Caco-2 (cell line): ENCODE measurements around the gene TTC33. TPM values are rescaled to one million over a fixed set of nuclear protein-coding genes. Genes with fewer than 3 reads are reported as not detected.

ENCODE experiments used
- BruUV-seq: library from RNA; stranded (reverse); fragments of 400-500 nt; replicated peaks from 2 replicates; lab custom pipeline; 2021; lab: Mats Ljungman, UMichigan
- CTCF ChIA-PET: fragments of 300-600 bp; sonication (Branson Sonifier 250); formaldehyde crosslinking; loops from one replicate; lab custom pipeline; 2022; ENCODE audit warnings: antibody characterized with exemption; lab: Charles Lee
- POLR2A ChIA-PET: fragments of 300-600 bp; sonication (Branson Sonifier 250); formaldehyde crosslinking; loops from one replicate; lab custom pipeline; 2022; ENCODE audit warnings: antibody characterized with exemption; lab: Charles Lee
- DNase-seq, 2 experiments: peaks; one replicate each; pipeline versions ENCODE4 v3.0.0 to v3.0.0-alpha.2; 2020 to 2022
- H3K27me3 ChIP-seq: replicated peaks from 2 replicates; pipeline ENCODE4 v1.6.0; 2011; ENCODE audit warnings: low read length; ENCODE audit not compliant: control insufficient read depth, insufficient read depth
- H3K36me3 ChIP-seq: 2 replicates; pipeline ENCODE4 v1.5.1; 2011; ENCODE audit warnings: low read length; ENCODE audit not compliant: control insufficient read depth, insufficient read depth
- H3K4me1 ChIP-seq: fragments of 250-450 bp; sonication (Bioruptor Pico); 2 replicates; pipeline ENCODE4 v1.5.1; 2020; ENCODE audit warnings: mild to moderate bottlenecking
- H3K4me3 ChIP-seq: 2 replicates; pipeline ENCODE4 v1.5.1; 2011; ENCODE audit warnings: low read depth, mild to moderate bottlenecking, control low read depth, low read length
- H3K9me3 ChIP-seq: fragments of 250-450 bp; sonication (Bioruptor Pico); 2 replicates; pipeline ENCODE4 v1.5.1; 2020; ENCODE audit warnings: mild to moderate bottlenecking, moderate library complexity
- H3K27ac Mint-ChIP-seq: one replicate; pipeline ENCODE4 v1.8.0; 2022; ENCODE audit warnings: mixed read lengths; ENCODE audit not compliant: unreplicated experiment
- H3K27me3 Mint-ChIP-seq: one replicate; pipeline ENCODE4 v1.8.0; 2022; ENCODE audit warnings: mixed read lengths; ENCODE audit not compliant: insufficient read depth, unreplicated experiment
- H3K36me3 Mint-ChIP-seq: one replicate; pipeline ENCODE4 v1.8.0; 2022; ENCODE audit warnings: mild to moderate bottlenecking, mixed read lengths; ENCODE audit not compliant: insufficient read depth, unreplicated experiment
- H3K4me1 Mint-ChIP-seq: one replicate; pipeline ENCODE4 v1.8.0; 2022; ENCODE audit warnings: low read depth, mixed read lengths; ENCODE audit not compliant: unreplicated experiment
- H3K4me3 Mint-ChIP-seq: one replicate; pipeline ENCODE4 v1.8.0; 2022; ENCODE audit warnings: mild to moderate bottlenecking, moderate library complexity, mixed read lengths; ENCODE audit not compliant: unreplicated experiment
- H3K9me3 Mint-ChIP-seq: one replicate; pipeline ENCODE4 v1.8.0; 2022; ENCODE audit warnings: mixed read lengths; ENCODE audit not compliant: unreplicated experiment
- CTCF ChIP-seq, 2 experiments: fragments of 200-600 bp in 1 of 2; IDR thresholded peaks; 1 replicate in 1 of 2; 2 replicates in 1 of 2; pipeline versions ENCODE4 v1.5.1 to v1.8.0; 2011 to 2022; ENCODE audit warnings: antibody characterized with exemption in 1 of 2, control low read depth in 1 of 2, inconsistent platforms in 1 of 2, low read depth in 1 of 2, low read length in 1 of 2, mild to moderate bottlenecking in 1 of 2, moderate library complexity in 1 of 2; ENCODE audit not compliant: insufficient read depth in 1 of 2, severe bottlenecking in 1 of 2, unreplicated experiment in 1 of 2
- intact Hi-C: fragments of 100-400 bp; cut with micrococcal nuclease; formaldehyde crosslinking; loops from one replicate; pipeline ENCODE4 v1.10.0; 2022; ENCODE audit not compliant: unreplicated experiment
- total RNA-seq: library from RNA; stranded (reverse); gene quantifications from 2 replicates; pipeline ENCODE4 v1.2.3, GENCODE V29; 2022

The TTC33 gene
- total RNA-seq, 1 experiment from 2014 or later: 8.6 TPM

GRCh38 chr5:40746703-40747102 is 9.1 kb downstream of the TTC33 start:
- TF ChIP-seq CTCF (IDR thresholded peaks at IDR 0.05; ENCODE audit: insufficient read depth in 1 of 2, low read depth in 1 of 2, low read length in 1 of 2, severe bottlenecking in 1 of 2, unreplicated experiment in 1 of 2): no peak
- no peak for DNase-seq
- no peaks in the 10 kb centered on the region for H3K27me3 Mint-ChIP-seq
- intact Hi-C loops: no loop called here
- Histone ChIP-seq H3K4me1 (no peaks in the 10 kb centered on the region), H3K27me3 (no peaks in the 10 kb centered on the region), H3K4me3 (no peak overlapping the region), H3K9me3 (no peaks in the 10 kb centered on the region), H3K36me3 (no peaks in the 10 kb centered on the region)
- ChIA-PET POLR2A (no interaction called here), CTCF (no interaction called here)
- no peak overlapping the region for H3K4me3 Mint-ChIP-seq
- H3K27ac Mint-ChIP-seq: no peak overlapping the region
- no TSS peak for BruUV-seq
- H3K36me3 Mint-ChIP-seq: no peaks in the 10 kb centered on the region
- H3K9me3 Mint-ChIP-seq: no peaks in the 10 kb centered on the region
- no peaks in the 10 kb centered on the region for H3K4me1 Mint-ChIP-seq

GRCh38 chr5:40743771-40744170 is 12.0 kb downstream of the TTC33 start:
- DNase-seq: no peak
- H3K4me3 Mint-ChIP-seq: no peak overlapping the region
- Histone ChIP-seq H3K4me1 (no peaks in the 10 kb centered on the region), H3K36me3 (no peaks in the 10 kb centered on the region; the same call in 1 of the 2 replicates), H3K9me3 (no peaks in the 10 kb centered on the region), H3K4me3 (no peak overlapping the region), H3K27me3 (no peaks in the 10 kb centered on the region)
- no TSS peak for BruUV-seq
- no peaks in the 10 kb centered on the region for H3K27me3 Mint-ChIP-seq
- no peak overlapping the region for H3K27ac Mint-ChIP-seq
- intact Hi-C loops: no loop called here
- CTCF ChIA-PET: no interaction called here
- TF ChIP-seq CTCF (IDR thresholded peaks at IDR 0.05; ENCODE audit: insufficient read depth in 1 of 2, low read depth in 1 of 2, low read length in 1 of 2, severe bottlenecking in 1 of 2, unreplicated experiment in 1 of 2): no peak
- H3K4me1 Mint-ChIP-seq: no peaks in the 10 kb centered on the region
- POLR2A ChIA-PET: no interaction called here
- H3K9me3 Mint-ChIP-seq: peaks cover 10% of the 10 kb centered on the region
- H3K36me3 Mint-ChIP-seq: no peaks in the 10 kb centered on the region

- H3K27ac Mint-ChIP-seq: no peak overlapping the region
- POLR2A ChIA-PET: no interaction called here
- DNase-seq: no peak
- no peak overlapping the region for H3K4me3 Mint-ChIP-seq
- no TSS peak for BruUV-seq
- TF ChIP-seq CTCF (IDR thresholded peaks at IDR 0.05; ENCODE audit: insufficient read depth in 1 of 2, low read depth in 1 of 2, low read length in 1 of 2, severe bottlenecking in 1 of 2, unreplicated experiment in 1 of 2): no peak
- Histone ChIP-seq H3K9me3 (no peaks in the 10 kb centered on the region), H3K4me3 (no peak overlapping the region), H3K27me3 (no peaks in the 10 kb centered on the region), H3K4me1 (peaks cover 21% of the 10 kb centered on the region), H3K36me3 (no peaks in the 10 kb centered on the region; the same call in 1 of the 2 replicates)
- peaks cover 10% of the 10 kb centered on the region for H3K9me3 Mint-ChIP-seq
- no peaks in the 10 kb centered on the region for H3K36me3 Mint-ChIP-seq
- H3K27me3 Mint-ChIP-seq: no peaks in the 10 kb centered on the region
- intact Hi-C loops: no loop called here
- peaks cover 23% of the 10 kb centered on the region for H3K4me1 Mint-ChIP-seq
- CTCF ChIA-PET: no interaction called here
Observed at GRCh38 chr5:40738502-40738901, 17.3 kb downstream of the TTC33 start.
